H7 (cell line): ENCODE results near the gene PTPRN2. TPM values are rescaled to one million over a fixed set of nuclear protein-coding genes. Genes with fewer than 3 reads are reported as not detected.
"Not testable (repeated sequence)": the region's sequence is repeated elsewhere in the genome, so short reads cannot be mapped to it uniquely, and the experiment has no call there.

Experiments
- DNase-seq: peaks from one replicate; pipeline ENCODE4 v3.0.0; 2012
- H3K27me3 ChIP-seq: 2 replicates; pipeline ENCODE4 v1.6.0; 2011; ENCODE audit warnings: mild to moderate bottlenecking, low read length; ENCODE audit not compliant: control insufficient read depth, insufficient read depth
- H3K36me3 ChIP-seq: replicated peaks from 2 replicates; pipeline ENCODE4 v1.5.1; 2011; ENCODE audit warnings: low read length; ENCODE audit not compliant: control insufficient read depth, insufficient read depth
- H3K4me3 ChIP-seq: 2 replicates; pipeline ENCODE4 v1.5.1; 2011; ENCODE audit warnings: low read depth, mild to moderate bottlenecking, control low read depth, low read length, moderate library complexity; ENCODE audit not compliant: insufficient read depth
- total RNA-seq: library from RNA; depleted of rRNA; stranded (reverse); fragments of >200 nt; shearing (Covaris generic); gene quantifications from 2 replicates; pipeline ENCODE4 v1.2.3, GENCODE V29; 2014; rRNA removed

Gene PTPRN2
- 0.70 and 0.80 TPM in 2 replicates for total RNA-seq

DNA sequence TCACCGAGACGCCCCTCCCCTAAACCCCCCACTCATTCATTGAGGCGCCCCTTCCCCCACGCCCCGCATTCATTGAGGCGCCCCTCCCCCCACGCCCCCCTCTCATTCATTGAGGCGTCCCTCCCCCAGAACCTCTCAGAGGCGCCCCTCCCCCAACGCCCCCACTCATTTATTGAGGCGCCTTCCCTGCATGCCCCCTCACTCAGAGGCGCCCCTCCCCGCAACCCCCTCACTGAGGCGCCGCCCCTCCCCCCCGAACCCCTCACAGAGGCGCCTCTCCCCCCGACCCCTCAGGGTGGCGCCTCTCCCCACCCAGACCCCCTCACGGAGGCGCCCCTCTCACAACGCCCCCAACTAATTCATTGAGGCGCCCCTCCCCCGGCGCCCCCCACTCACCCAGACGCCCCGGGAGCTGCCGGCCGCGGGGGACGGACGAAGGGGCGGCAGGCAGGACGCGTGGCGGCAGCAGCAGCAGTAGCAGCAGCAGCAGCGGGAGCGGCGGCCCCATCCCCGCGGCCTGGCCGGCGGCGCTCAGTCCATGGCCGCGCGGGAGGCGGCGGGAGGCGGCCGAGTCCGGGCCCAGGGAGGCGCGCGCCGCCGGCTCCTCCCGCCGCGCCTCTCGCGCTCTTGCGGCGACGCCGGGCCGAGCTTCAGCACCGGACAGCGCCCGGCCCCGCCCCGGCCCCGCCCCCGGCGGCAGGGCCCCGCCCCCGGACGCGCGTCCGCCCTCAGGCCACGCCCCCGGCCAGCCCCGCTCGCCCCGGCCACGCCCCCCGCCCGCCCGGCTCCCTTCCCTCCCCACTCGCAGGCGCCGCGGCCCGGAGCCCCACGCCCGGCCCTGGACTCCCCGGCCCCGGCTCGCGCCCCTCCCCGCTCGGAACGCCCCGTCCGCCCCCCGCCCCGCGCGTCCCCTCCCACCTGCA is at the start of gene PTPRN2:
PTPRN2 (minus strand) TSS at position 662 of the 923 bp plus-strand sequence.
- peak; percentile 99 for DNase-seq
- H3K4me3 ChIP-seq, result peak within 1 kb of the TSS; percentile 38
- no peaks in the 10 kb centered on the region for H3K36me3 ChIP-seq
- H3K27me3 ChIP-seq, result peaks cover 51% of the 10 kb centered on the region

DNA sequence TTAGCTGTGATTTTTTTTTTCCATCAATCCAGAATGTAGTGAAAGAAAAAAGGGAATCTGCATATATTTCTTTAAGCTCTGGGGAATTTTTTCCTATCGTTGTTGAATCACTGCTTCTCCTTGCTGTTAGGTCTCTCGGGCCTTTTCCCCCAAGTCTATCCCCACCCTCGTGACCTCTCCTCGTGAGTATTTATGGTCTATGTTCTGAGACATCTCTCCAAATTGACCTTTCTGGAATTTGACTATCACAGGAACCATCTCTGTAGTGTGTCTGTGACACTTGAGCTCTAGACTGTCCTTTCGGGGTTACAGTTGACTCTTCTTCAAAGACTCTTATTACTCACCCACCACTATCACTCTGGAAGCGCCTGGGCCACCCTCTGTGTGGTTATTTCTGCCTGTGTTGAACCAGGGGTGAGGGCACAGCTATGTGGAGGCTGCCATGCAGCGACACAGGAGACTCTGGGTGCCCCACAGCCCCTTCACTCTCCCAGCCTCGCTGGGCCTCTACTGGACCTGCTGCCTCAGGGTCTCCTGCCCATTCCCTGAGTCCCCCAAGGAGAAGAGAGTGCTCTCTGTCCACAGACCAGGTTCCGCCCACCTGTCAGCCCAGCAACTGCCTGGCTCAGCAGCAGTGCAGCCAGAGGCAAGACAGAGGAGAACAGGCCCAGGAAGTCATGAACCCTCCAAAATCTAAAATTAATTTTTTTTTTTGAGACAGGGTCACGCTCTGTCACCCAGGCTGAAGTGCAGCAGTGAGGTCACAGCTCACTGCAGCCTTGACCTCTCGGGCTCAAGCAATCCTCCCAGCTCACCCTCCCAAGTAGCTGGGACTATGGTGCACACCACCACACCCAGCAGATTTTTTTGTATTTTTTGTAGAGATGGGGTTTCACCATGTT is 45.7 kb upstream of the PTPRN2 start:
- no peak overlapping the region for H3K4me3 ChIP-seq
- peaks cover 5% of the 10 kb centered on the region for H3K36me3 ChIP-seq
- no peak for DNase-seq
- no peaks in the 10 kb centered on the region for H3K27me3 ChIP-seq

DNA sequence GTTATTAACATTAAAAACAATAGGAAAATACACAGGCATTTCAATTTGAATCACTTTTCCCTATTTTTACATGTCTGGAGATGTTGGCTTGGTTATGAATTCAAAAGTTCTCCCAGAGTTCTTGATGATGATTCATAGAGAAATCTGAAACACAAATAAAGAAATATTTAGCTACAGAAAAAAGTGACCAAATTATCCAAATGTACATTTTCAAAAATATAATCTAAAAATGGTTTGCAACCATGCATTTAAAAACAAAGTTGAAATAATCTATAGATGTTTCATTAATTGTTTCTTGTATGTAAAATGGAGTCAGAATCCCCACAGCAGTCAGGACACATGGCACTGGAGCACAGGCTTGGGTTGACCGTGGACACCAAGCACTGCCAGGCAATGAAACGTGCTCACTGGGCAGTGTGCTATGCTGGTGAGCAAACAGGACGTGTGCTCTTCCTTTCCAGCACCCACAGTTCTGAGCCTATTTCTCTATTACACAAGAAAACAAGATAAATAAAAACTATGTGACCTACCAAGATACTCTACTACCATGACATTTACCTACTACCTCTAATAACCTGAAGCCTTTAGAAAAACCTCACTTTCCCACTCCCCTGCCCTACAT is 44.1 kb upstream of the PTPRN2 start:
- no peak for DNase-seq
- Histone ChIP-seq H3K4me3 (no peak overlapping the region), H3K36me3 (peaks cover 8% of the 10 kb centered on the region), H3K27me3 (no peaks in the 10 kb centered on the region)

DNA sequence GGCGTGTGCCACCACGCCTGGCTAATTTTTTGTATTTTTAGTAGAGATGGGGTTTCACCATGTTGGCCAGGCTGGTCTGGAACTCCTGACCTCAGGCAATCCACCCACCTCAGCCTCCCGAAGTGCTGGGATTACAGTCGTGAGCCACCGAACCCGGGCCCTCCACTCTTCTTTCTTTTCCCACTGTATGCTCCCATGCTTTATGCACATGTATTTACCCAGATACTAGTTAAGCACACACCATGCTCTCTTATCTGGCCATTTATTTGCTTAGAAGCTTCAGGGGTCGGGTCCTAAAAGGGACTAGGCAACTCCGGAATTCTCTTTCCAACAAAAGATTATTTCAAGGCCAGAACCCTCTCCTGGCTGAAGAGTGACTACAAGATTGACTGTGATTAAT is 38.7 kb upstream of the PTPRN2 start:
- not testable (repeated sequence) for H3K36me3 ChIP-seq, DNase-seq, H3K27me3 ChIP-seq, H3K4me3 ChIP-seq

DNA sequence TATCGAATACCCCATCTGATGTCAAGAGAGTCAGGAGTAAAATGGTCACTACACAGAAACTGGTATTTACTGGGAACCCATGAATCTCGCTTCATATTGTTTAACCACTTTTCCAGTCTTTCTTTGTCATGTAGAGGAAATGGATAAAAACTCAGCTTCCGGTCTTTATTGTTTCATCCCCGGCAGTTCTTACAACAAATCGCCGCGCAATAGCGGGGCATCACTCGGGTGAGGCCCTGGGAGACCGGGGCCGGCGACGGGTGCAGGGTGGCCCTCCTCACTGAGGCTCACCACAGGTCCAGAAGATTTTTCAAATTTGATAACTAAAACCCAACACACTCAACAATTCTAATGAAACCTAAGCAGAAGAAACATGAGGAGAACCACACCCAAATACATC is 35.6 kb upstream of the PTPRN2 start:
- no peaks in the 10 kb centered on the region for H3K27me3 ChIP-seq
- DNase-seq, result no peak
- peaks cover 4% of the 10 kb centered on the region; the same call in 1 of the 2 replicates for H3K36me3 ChIP-seq
- H3K4me3 ChIP-seq, result no peak overlapping the region

DNA sequence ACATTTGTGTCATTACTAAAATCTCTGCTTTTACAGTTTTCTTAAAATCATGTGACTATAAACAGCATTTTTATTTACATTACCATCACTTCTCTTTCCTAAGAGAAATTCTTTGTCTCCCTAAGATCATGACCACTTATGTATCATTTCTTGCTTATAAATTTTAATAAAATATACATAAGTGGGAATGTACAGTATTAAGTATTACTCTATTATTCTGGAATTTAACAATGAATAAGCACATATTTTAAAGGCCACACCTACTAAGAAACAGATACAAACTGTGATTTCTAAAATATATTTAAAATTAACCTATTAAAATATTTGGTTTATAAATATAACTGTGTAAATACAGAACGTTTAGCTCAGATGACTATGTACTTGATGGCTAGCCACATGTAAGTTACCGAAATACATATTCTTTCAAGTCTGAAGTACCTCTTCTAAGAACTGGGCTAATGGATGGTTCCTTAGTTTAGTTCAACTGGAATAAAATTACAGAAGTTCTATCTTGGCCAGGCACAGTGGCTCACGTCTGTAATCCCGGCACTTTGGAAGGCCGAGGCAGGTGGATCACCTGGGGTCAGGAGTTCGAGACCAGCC is 33.3 kb upstream of the PTPRN2 start:
- Histone ChIP-seq H3K27me3 (no peaks in the 10 kb centered on the region), H3K36me3 (no peaks in the 10 kb centered on the region), H3K4me3 (no peak overlapping the region)
- DNase-seq, result no peak

DNA sequence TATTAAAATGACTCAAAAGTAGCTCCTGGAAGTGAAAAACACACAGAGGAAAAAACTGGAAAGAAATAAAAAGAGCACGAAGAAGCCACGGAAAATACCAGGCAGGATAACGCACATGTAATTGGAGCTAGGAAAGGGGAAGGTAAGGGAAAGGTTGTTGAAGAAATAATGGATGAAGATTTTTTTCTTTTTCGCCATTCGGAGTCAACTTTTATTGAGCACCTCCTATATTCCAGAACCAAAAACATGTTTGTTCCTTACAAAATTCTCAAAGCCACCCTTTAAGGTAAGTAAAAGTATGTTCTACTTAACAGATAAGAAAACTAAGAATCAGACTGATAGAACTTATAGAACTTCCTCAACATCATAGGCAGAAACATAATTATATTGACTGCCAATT is 32.8 kb upstream of the PTPRN2 start:
- no peak for DNase-seq
- Histone ChIP-seq H3K27me3 (no peaks in the 10 kb centered on the region), H3K36me3 (no peaks in the 10 kb centered on the region), H3K4me3 (no peak overlapping the region)

DNA sequence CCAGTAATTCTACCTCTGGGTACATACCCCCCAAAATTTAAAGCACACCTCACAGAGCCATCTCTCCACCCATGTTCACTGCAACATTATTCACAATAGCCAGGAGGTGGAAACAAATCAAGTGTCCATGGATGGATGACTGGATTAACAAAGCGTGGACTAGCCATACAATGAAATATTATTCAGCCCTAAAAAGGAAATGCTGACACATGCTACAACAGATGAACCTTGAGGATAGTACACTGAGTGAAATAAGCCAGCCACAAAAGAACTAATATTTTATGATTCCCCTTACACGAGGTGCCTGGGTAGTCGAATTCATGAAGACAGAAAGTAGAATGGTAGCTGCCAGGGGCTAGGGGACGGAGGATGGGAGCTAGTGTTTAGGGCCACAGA is 31.1 kb upstream of the PTPRN2 start:
- Histone ChIP-seq H3K27me3 (no peaks in the 10 kb centered on the region), H3K4me3 (no peak overlapping the region), H3K36me3 (no peaks in the 10 kb centered on the region)
- no peak for DNase-seq

DNA sequence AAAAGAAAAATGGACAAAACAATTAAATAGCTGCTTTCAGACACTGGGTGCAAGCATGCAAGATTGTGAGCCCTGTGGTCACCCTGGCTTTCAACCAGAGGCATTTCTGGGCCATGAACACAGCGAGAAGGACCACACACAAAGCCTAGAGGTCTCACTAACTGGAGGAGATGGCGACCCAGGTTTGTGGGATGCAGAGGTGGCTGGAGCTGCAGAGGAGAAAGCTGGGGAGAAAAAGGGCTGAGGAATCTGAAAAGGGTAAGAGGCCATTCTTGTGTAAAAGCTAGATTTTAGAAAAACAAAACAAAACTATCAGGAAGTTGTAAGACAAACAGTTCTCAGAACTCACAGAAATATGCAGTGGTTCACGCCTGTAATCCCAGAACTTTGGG is 30.1 kb upstream of the PTPRN2 start:
- Histone ChIP-seq H3K27me3 (no peaks in the 10 kb centered on the region), H3K4me3 (no peak overlapping the region), H3K36me3 (no peaks in the 10 kb centered on the region)
- peak; percentile 57 for DNase-seq

DNA sequence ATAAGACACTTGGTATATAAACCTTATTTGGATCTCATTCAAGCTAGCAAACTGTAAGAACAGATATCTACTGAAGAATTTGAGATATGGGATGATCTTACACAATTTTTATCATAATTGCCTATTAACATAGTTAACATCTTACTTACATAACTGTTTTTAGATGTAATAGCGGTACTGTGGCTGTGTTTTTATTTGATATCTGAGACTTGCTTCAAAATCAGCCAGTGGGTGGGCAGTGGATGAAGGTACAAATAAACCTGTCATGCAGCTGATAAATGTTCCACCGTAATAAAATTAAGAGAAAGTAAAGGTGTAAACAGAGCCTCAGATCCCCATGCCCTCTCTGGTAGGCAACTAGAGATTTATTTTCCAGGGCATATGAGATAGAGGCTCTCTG is 28.4 kb upstream of the PTPRN2 start:
- Histone ChIP-seq H3K36me3 (no peaks in the 10 kb centered on the region), H3K27me3 (no peaks in the 10 kb centered on the region), H3K4me3 (no peak overlapping the region)
- DNase-seq, result no peak

DNA sequence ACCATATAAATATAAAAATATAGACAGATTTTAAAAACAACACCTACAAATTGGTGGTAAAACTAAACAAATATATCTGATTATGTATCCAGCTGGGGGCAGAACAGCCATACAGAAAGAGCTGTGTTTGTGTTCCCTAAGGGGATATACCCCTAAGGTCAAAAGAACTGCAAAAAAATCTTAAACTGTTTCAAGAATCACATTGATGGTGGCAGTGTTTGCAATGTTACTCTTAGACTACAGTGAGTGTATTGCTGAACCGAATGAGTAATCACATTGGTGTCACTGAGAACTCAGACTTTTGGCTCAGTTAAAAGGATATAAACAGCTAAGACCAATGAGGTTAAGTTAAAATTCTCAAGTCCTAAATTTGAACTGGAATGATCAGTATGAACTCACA is 27.1 kb upstream of the PTPRN2 start:
- Histone ChIP-seq H3K27me3 (no peaks in the 10 kb centered on the region), H3K36me3 (no peaks in the 10 kb centered on the region), H3K4me3 (no peak overlapping the region)
- no peak for DNase-seq

DNA sequence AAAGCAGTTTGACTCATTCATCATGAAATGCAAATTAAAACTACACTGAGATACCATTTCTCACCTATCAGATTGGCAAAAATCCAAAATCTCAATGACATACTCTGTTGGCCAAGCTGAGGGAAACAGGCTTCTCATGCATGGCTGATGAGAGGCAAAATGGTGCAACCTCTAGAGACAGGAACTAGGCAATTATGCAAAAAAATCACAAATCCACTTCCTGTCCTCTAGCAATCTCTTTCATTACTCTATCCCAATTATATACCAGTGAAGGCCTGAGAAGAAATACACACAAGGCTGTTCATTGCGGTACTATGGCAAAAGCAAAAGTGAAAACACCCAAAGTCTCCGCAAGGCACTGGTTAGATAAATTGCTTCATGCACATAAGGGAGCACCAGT is 25.9 kb upstream of the PTPRN2 start:
- no peak for DNase-seq
- H3K27me3 ChIP-seq, result no peaks in the 10 kb centered on the region
- H3K4me3 ChIP-seq, result no peak overlapping the region
- no peaks in the 10 kb centered on the region; the same call in 1 of the 2 replicates for H3K36me3 ChIP-seq

DNA sequence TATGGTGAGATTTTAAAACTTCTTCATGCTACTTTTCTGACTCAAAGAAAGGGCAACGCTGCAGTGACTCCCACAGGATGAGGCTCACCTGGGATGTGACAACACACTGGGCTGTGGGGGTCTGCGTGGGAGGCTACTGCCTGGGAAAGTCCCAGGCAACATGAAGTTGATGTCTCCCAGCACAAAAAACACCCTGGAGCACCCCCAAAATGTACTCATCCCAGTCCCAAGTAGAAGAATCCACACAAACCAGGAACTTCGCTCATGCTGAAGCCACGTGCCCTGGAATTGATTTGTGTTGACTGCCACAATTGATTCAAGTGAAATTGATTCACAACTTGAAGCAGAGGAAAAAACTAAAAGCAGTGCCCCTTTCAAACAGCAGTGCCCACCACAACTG is 24.9 kb upstream of the PTPRN2 start:
- Histone ChIP-seq H3K36me3 (no peaks in the 10 kb centered on the region; the same call in 1 of the 2 replicates), H3K4me3 (no peak overlapping the region), H3K27me3 (no peaks in the 10 kb centered on the region)
- no peak for DNase-seq

DNA sequence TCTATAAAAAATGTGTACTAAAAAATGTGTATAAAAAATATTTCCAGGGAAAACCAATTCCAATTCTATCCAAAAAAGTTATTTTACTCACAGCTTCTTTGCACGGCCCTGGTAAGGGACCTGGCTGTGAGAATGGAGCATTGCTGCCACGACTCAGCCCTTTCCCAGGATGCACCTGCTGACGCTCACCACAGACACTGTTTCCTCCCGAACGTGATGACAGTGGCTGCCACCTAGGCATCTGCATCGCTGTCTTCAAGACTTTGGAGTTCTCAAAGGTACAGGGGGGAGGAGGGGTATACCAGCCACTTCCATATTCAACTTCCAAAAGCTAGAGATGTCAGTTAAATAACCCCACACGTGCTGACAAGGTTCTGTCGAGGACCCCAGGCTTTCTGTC is 23.9 kb upstream of the PTPRN2 start:
- DNase-seq, result no peak
- H3K36me3 ChIP-seq, result peaks cover 2% of the 10 kb centered on the region; the same call in 1 of the 2 replicates
- no peaks in the 10 kb centered on the region for H3K27me3 ChIP-seq
- H3K4me3 ChIP-seq, result no peak overlapping the region
